OCI-LY7 (cell line): ENCODE results near the gene TRABD2B. TPM values are rescaled to one million over a fixed set of nuclear protein-coding genes. Genes with fewer than 3 reads are reported as not detected.

Source experiments
- BruUV-seq: library from RNA; stranded (reverse); fragments of 400-500 nt; replicated peaks from 2 replicates; lab custom pipeline; 2021; lab: Mats Ljungman, UMichigan
- CTCF ChIA-PET: fragments of 300-600 bp; sonication (Branson Sonifier 250); formaldehyde crosslinking; loops from one replicate; lab custom pipeline; 2022; ENCODE audit warnings: antibody characterized with exemption; ENCODE audit not compliant: unreplicated experiment; lab: Charles Lee
- POLR2A ChIA-PET: fragments of 300-600 bp; sonication (Branson Sonifier 250); formaldehyde crosslinking; loops from one replicate; lab custom pipeline; 2022; ENCODE audit warnings: antibody characterized with exemption; lab: Charles Lee
- DNase-seq: peaks from one replicate; pipeline ENCODE4 v3.0.0-alpha.2; 2015; ENCODE audit warnings: low spot score
- H2AFZ ChIP-seq: fragments of 200-600 bp; sonication (generic), shearing (Covaris generic); 2 replicates; pipeline ENCODE4 v1.6.1; 2014; ENCODE audit warnings: mild to moderate bottlenecking, antibody characterized with exemption, low read length, moderate library complexity
- H3K27ac ChIP-seq: fragments of 200-600 bp; sonication (generic); 2 replicates; pipeline ENCODE4 v1.5.1; 2014; ENCODE audit warnings: mixed run types, low read depth, mild to moderate bottlenecking, moderate library complexity, low read length, inconsistent platforms; ENCODE audit not compliant: poor library complexity, severe bottlenecking
- H3K36me3 ChIP-seq: fragments of 200-600 bp; sonication (generic); 2 replicates; pipeline ENCODE4 v1.6.1; 2014; ENCODE audit warnings: mild to moderate bottlenecking, antibody characterized with exemption, low read length, moderate library complexity, mixed read lengths; ENCODE audit not compliant: insufficient read depth
- H3K4me1 ChIP-seq: fragments of 200-600 bp; sonication (generic); 2 replicates; pipeline ENCODE4 v1.5.1; 2014; ENCODE audit warnings: mild to moderate bottlenecking, low read length; ENCODE audit not compliant: insufficient read depth, poor library complexity, severe bottlenecking
- H3K4me2 ChIP-seq: fragments of 200-600 bp; sonication (generic); 2 replicates; pipeline ENCODE4 v1.6.1; 2014; ENCODE audit warnings: mild to moderate bottlenecking, low read length
- H3K4me3 ChIP-seq: fragments of 200-600 bp; sonication (generic); 2 replicates; pipeline ENCODE4 v1.5.1; 2014; ENCODE audit warnings: mild to moderate bottlenecking, low read depth, low read length; ENCODE audit not compliant: poor library complexity, severe bottlenecking
- H3K79me2 ChIP-seq: fragments of 200-600 bp; sonication (generic); 2 replicates; pipeline ENCODE4 v1.6.1; 2016; ENCODE audit warnings: low read depth, mild to moderate bottlenecking, low read length, moderate library complexity, mixed read lengths; ENCODE audit not compliant: insufficient read depth
- H3K9me2 ChIP-seq: fragments of 200-600 bp; sonication (generic); 2 replicates; pipeline ENCODE4 v1.6.1; 2016; ENCODE audit warnings: mild to moderate bottlenecking, low read length, mixed read lengths; ENCODE audit not compliant: insufficient read depth
- H3K9me3 ChIP-seq: fragments of 200-600 bp; sonication (generic); 2 replicates; pipeline ENCODE4 v1.6.1; 2014; ENCODE audit warnings: mild to moderate bottlenecking, mixed run types, low read length, mixed read lengths
- H4K20me1 ChIP-seq: fragments of 200-600 bp; sonication (generic); 2 replicates; pipeline ENCODE4 v1.6.1; 2014; ENCODE audit warnings: mild to moderate bottlenecking, antibody characterized with exemption, low read length, moderate library complexity, mixed read lengths; ENCODE audit not compliant: insufficient read depth
- EZH2phosphoT487 ChIP-seq: fragments of 200-600 bp; sonication (generic); IDR thresholded peaks from 2 replicates; pipeline ENCODE4 v1.6.1; 2018; ENCODE audit warnings: low read depth, borderline replicate concordance, mild to moderate bottlenecking, mixed run types, antibody characterized with exemption, low read length, moderate library complexity, mixed read lengths
- intact Hi-C: fragments of 100-400 bp; cut with micrococcal nuclease; formaldehyde crosslinking; loops from one replicate; pipeline ENCODE4 v1.10.0; 2022; ENCODE audit not compliant: unreplicated experiment
- total RNA-seq, 2 experiments: library from RNA; depleted of rRNA in 1 of 2; stranded (reverse); fragments of >200 nt in 1 of 2; shearing (Covaris generic) in 1 of 2; gene quantifications; 2 replicates each; pipeline ENCODE4 v1.2.3, GENCODE V29; 2014 to 2022
- TF ChIP-seq, protein P1 (sequence below): fragments of 200-600 bp; sonication (generic); conservative IDR thresholded peaks from 2 replicates; pipeline ENCODE4 v1.5.1; 2014; ENCODE audit warnings: mild to moderate bottlenecking, antibody characterized with exemption, low read length, moderate library complexity, mixed read lengths

The TRABD2B gene
- total RNA-seq, 2 experiments from 2014 or later: not detected

DNA sequence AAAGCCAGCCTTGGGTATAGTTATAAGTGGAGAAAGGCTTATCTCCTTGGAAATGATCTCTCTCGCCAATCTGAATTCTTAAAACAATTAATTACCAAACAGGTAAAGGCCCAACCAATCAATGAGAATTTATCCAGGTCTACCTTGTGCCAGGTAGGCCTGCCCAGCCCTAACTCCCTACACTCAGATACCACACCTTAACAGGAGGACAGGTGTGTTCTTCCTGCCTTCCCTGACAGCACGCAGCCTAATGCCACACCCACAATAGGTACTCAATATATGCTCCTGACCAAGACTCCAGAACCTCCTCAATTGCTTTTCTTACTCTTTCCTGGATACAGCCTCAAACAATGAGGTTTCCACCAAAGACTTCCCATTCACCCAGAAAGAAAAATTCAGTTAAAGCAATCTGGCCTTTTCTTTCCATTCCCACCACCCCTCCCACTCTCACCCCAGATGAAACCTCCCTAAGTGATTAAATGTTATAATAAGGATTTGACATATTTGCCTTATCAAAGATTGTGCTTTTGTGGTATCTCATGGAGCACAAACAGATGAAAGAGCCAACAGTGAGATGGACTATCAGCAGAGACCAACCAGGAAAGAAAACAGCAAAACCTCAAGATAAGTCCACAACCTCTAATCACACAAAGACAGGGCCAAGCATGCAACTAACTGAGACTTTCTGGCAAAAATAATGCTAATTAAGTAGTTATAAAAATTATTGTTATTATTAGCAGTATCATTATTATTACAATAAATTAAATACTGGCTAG is 25.6 kb downstream of the TRABD2B start:
- ChIA-PET POLR2A (no interaction called here), CTCF (no interaction called here)
- intact Hi-C loops: no loop called here
- no peaks in the 10 kb centered on the region for H3K36me3 ChIP-seq
- no peaks in the 10 kb centered on the region for H4K20me1 ChIP-seq
- no peak for DNase-seq
- no peaks in the 10 kb centered on the region for H3K9me3 ChIP-seq
- no peak overlapping the region for H3K27ac ChIP-seq
- no peak overlapping the region for H3K4me3 ChIP-seq
- no peaks in the 10 kb centered on the region for H3K9me2 ChIP-seq
- H3K4me2 ChIP-seq: no peak overlapping the region
- BruUV-seq: no TSS peak
- TF ChIP-seq, protein P1, sequence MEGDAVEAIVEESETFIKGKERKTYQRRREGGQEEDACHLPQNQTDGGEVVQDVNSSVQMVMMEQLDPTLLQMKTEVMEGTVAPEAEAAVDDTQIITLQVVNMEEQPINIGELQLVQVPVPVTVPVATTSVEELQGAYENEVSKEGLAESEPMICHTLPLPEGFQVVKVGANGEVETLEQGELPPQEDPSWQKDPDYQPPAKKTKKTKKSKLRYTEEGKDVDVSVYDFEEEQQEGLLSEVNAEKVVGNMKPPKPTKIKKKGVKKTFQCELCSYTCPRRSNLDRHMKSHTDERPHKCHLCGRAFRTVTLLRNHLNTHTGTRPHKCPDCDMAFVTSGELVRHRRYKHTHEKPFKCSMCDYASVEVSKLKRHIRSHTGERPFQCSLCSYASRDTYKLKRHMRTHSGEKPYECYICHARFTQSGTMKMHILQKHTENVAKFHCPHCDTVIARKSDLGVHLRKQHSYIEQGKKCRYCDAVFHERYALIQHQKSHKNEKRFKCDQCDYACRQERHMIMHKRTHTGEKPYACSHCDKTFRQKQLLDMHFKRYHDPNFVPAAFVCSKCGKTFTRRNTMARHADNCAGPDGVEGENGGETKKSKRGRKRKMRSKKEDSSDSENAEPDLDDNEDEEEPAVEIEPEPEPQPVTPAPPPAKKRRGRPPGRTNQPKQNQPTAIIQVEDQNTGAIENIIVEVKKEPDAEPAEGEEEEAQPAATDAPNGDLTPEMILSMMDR: no peak
- no peak for TF ChIP-seq EZH2phosphoT487
- H3K4me1 ChIP-seq: no peaks in the 10 kb centered on the region
- no peaks in the 10 kb centered on the region for H3K79me2 ChIP-seq
- no peak overlapping the region for H2AFZ ChIP-seq

DNA sequence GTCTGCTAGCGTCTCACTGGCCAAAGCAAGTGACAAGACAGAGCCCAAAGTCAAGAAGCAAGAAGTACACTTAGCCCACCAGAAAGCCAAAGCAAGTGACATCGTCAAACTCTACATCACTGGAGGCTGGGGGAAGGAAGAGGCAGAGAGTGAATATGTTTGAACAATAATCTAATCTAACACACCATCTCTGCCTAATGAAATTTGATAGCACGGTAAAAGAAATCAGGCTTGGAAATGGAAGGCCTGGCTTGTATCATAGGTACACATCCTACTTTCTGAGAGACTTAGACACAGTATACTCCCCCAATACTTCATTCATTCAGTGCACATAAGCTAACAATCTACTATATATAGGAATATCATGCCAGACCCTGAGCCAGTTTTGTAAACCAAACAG is 26.3 kb downstream of the TRABD2B start:
- ChIA-PET CTCF (no interaction called here), POLR2A (no interaction called here)
- Histone ChIP-seq H4K20me1 (no peaks in the 10 kb centered on the region), H3K79me2 (no peaks in the 10 kb centered on the region), H3K9me3 (no peaks in the 10 kb centered on the region), H3K4me2 (no peak overlapping the region), H2AFZ (no peak overlapping the region), H3K4me1 (no peaks in the 10 kb centered on the region), H3K9me2 (no peaks in the 10 kb centered on the region), H3K4me3 (no peak overlapping the region), H3K36me3 (no peaks in the 10 kb centered on the region), H3K27ac (no peak overlapping the region)
- no peak for TF ChIP-seq EZH2phosphoT487
- TF ChIP-seq, protein P1: no peak
- BruUV-seq: no TSS peak
- intact Hi-C loops: no loop called here
- no peak for DNase-seq

DNA sequence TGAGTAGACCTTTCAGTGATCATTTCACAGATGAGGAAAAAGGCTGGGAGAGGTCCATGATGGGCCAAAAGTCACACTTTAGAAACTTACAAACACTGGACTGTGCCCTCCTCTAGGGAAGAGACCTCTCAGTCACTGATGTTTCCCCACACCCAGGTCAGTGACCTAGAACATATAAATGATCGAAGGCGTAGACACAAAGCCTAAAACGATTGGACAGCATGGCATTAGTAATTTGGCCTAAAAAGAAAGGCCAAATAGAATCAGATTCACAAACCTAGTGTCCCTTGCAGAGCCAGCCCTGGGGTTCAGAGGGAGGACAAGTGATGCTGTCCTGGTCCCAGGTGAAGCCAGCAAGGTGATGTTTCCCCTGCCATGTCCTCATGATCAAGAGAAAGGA is 27.7 kb downstream of the TRABD2B start:
- no peaks in the 10 kb centered on the region for H3K9me3 ChIP-seq
- no peak overlapping the region for H3K4me3 ChIP-seq
- no TSS peak for BruUV-seq
- no peaks in the 10 kb centered on the region for H4K20me1 ChIP-seq
- H3K4me1 ChIP-seq: no peaks in the 10 kb centered on the region
- H3K27ac ChIP-seq: no peak overlapping the region
- no peaks in the 10 kb centered on the region for H3K79me2 ChIP-seq
- POLR2A ChIA-PET: no interaction called here
- H3K36me3 ChIP-seq: no peaks in the 10 kb centered on the region
- H3K4me2 ChIP-seq: no peak overlapping the region
- no peak overlapping the region for H2AFZ ChIP-seq
- DNase-seq: no peak
- intact Hi-C loops: no loop called here
- no peak for TF ChIP-seq EZH2phosphoT487
- TF ChIP-seq, protein P1: no peak
- CTCF ChIA-PET: no interaction called here
- H3K9me2 ChIP-seq: no peaks in the 10 kb centered on the region
